A549 treated with DMSO at 1 μM for 4 hours (cell line): ENCODE results near the gene PCDH8. TPM values are rescaled to one million over a fixed set of nuclear protein-coding genes. Genes with fewer than 3 reads are reported as not detected.

ENCODE experiments used
- total RNA-seq: library from RNA; stranded (reverse); fragments of 200-300 nt; extraction: Qiagen RNA extraction; gene quantifications from 5 replicates; pipeline ENCODE4 v1.2.3, GENCODE V29; 2022; ENCODE audit warnings: low read depth

PCDH8 gene
- not detected in 5 replicates for total RNA-seq

GRCh38 chr13:52848455-52849195 is at the start of gene PCDH8:
Gene PCDH8 (minus strand): TSS chr13:52848640. CDS start chr13:52848436, 204 bp downstream.

Other genes with a start within 250 kb of the PCDH8 start
- gene HNRNPA1L2, start 206.2 kb downstream of the PCDH8 start, total RNA-seq: 5.4 to 6.1 TPM (median 5.8 TPM) in 5 replicates
- 38.0 to 50.7 TPM (median 49.5 TPM) in 5 replicates for gene SUGT1, start 195.8 kb downstream of the PCDH8 start, total RNA-seq
- not detected in 5 replicates for gene CNMD, start 108.8 kb downstream of the PCDH8 start, total RNA-seq
- not detected in 5 replicates for gene OLFM4, start 180.2 kb upstream of the PCDH8 start, total RNA-seq